Left ventricle myocardium inferior (tissue), 1 donor: ENCODE data around the gene FGD5. TPM values are rescaled to one million over a fixed set of nuclear protein-coding genes. Genes with fewer than 3 reads are reported as not detected.

ENCODE experiments used
- DNase-seq: peaks from one replicate; pipeline ENCODE4 v3.0.0-alpha.2; 2020
- H3K27ac ChIP-seq: fragments of 200-600 bp; replicated peaks from 2 replicates; pipeline ENCODE4 v1.8.0; 2021
- H3K27me3 ChIP-seq: fragments of 200-600 bp; 2 replicates; pipeline ENCODE4 v1.8.0; 2021; ENCODE audit warnings: low read depth
- H3K36me3 ChIP-seq: fragments of 200-600 bp; 2 replicates; pipeline ENCODE4 v1.8.0; 2021
- H3K4me1 ChIP-seq: fragments of 200-600 bp; 2 replicates; pipeline ENCODE4 v1.8.0; 2021
- H3K4me3 ChIP-seq: fragments of 200-600 bp; 2 replicates; pipeline ENCODE4 v1.8.0; 2021; ENCODE audit warnings: mild to moderate bottlenecking, moderate library complexity
- H3K9me3 ChIP-seq: fragments of 200-600 bp; replicated peaks from 2 replicates; pipeline ENCODE4 v1.8.0; 2021
- CTCF ChIP-seq: fragments of 200-600 bp; IDR thresholded peaks from 2 replicates; pipeline ENCODE4 v1.8.0; 2021; ENCODE audit warnings: antibody characterized with exemption, mild to moderate bottlenecking, borderline replicate concordance
- intact Hi-C: fragments of 100-400 bp; cut with micrococcal nuclease; formaldehyde crosslinking; loops from one replicate; pipeline ENCODE4 v1.11.0; 2022
- total RNA-seq: library from RNA; stranded (reverse); fragmentation: NEBNext Ultra II Directional; extraction: Animal tissue kit (Norgen Biotek cat#: 25700); gene quantifications from one replicate; pipeline ENCODE4 v1.2.1, GENCODE V29; 2021
- donor health status: DM: no; HTN: yes; CAD: no; lungs with severe emphysema.

The FGD5 gene
- total RNA-seq, 1 donor from 2014 or later, result 13.9 TPM

- no peak for TF ChIP-seq CTCF
- no peaks in the 10 kb centered on the region for H3K4me1 ChIP-seq
Observed at GRCh38 chr3:14773281-14773680, 45.5 kb upstream of the FGD5 start.

DNA sequence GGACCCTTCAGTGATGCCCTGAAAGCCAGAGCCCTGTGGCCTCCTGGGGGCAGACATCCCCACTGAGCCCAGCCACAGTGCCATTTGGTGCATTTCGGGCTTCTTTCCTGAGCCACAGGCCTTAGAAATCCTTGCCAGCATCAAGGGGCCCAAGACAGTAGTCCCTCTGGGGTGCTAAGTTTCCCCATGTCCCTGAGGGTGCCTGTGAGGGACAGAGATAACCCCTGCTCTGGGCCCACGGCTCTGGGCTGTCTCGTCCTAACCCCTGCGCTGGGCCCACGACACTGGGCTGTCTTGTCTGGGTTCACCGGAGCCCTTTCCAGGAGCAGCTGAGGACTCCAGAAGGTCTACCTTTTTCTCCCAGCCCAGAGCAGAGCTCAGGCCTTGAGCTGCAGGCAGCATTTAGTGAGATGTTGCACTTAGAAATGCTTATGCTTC, 45.1 kb upstream of the FGD5 start:
- H3K27me3 ChIP-seq, result peaks cover 5% of the 10 kb centered on the region
- H3K4me1 ChIP-seq, result no peaks in the 10 kb centered on the region
- no peak overlapping the region for H3K4me3 ChIP-seq
- peaks cover 12% of the 10 kb centered on the region for H3K9me3 ChIP-seq
- no peak overlapping the region for H3K27ac ChIP-seq
- no peaks in the 10 kb centered on the region for H3K36me3 ChIP-seq
- DNase-seq, result no peak
- intact Hi-C loops, result no loop called here
- TF ChIP-seq CTCF, result no peak

More at GRCh38 chr3:14773281-14773680, 45.5 kb upstream of the FGD5 start:
- no peak overlapping the region for H3K27ac ChIP-seq
- no peaks in the 10 kb centered on the region for H3K36me3 ChIP-seq
- no peak for DNase-seq
- intact Hi-C loops, result no loop called here
- peaks cover 7% of the 10 kb centered on the region for H3K9me3 ChIP-seq
- peaks cover 5% of the 10 kb centered on the region for H3K27me3 ChIP-seq
- H3K4me3 ChIP-seq, result no peak overlapping the region

DNA sequence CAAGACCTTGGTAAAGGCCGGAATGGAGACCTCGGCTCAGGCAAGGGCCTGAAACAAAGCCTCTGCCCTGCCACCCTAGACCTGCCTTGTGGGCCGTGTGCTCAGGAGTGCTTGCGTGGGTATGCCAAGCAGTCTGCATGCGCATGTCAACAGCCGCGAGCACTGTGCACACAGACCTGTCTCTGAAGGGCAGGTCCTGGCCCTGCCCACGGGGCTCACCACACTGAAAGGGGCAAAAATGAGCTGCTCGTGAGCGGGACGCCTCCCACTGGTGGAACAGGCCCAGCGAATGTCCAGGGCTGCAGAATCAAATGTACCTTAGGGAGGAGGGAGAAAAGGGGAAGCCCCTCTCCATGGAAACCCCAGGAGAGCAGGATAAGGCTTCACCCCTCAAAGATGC, 44.3 kb upstream of the FGD5 start:
- no peak overlapping the region for H3K4me3 ChIP-seq
- no peaks in the 10 kb centered on the region for H3K36me3 ChIP-seq
- peaks cover 5% of the 10 kb centered on the region for H3K27me3 ChIP-seq
- intact Hi-C loops, result no loop called here
- H3K9me3 ChIP-seq, result peaks cover 19% of the 10 kb centered on the region
- H3K27ac ChIP-seq, result no peak overlapping the region
- TF ChIP-seq CTCF, result no peak
- no peaks in the 10 kb centered on the region for H3K4me1 ChIP-seq
- DNase-seq, result no peak

- peaks cover 23% of the 10 kb centered on the region for H3K9me3 ChIP-seq
- H3K4me3 ChIP-seq, result no peak overlapping the region
- no peak overlapping the region for H3K27ac ChIP-seq
- no peak for TF ChIP-seq CTCF
- no peaks in the 10 kb centered on the region for H3K4me1 ChIP-seq
- H3K27me3 ChIP-seq, result peaks cover 5% of the 10 kb centered on the region
- H3K36me3 ChIP-seq, result no peaks in the 10 kb centered on the region
- no peak for DNase-seq
- intact Hi-C loops, result no loop called here
Observed at GRCh38 chr3:14775011-14775410, 43.8 kb upstream of the FGD5 start.

DNA sequence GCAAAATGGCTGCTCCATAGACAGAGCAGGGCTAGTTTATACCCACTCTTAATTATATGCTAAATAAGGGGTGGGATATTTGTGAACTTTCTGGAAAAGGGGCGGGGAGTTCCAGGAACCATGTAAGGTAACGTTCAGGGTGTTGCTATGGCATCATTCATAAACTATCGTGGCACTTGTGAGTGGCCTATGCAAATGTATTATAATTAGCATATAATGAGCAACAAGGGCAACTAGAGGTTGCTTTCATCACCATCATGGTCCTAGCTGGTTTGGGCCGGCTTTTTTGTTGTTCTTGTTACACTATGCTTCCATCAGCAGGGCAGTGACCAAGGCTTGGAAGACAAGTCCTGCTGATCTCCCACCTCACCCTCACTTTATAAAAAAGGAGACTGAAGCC, 43.2 kb upstream of the FGD5 start:
- no peak for TF ChIP-seq CTCF
- intact Hi-C loops, result no loop called here
- no peak overlapping the region for H3K27ac ChIP-seq

DNA sequence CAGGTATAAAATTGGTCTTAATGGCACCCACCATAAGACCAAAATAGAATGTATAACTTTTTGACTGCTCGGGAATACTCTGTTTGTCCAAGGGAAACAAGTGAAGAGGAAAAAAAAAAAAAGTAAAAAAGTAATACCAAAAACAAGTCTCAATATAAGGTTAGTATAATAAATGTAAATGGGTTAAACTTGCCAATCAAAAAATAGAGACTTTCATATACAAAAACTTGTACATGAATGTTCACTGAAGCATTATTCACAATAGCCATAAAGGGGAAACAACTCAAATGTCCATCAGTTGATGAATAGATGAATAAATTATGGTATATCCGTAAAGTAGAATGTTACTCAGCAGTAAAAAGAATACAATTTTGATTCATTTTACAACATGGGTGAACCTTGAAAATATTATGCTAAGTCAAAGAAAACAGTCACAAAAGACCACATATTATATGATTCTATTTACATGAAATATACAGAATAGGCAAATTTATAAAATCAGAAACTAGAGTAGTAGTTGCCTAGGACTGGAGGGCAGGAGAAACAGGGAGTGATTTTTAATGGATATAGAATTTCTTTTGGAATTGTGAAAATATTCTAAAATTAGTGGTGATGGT, 39.6 kb upstream of the FGD5 start:
- Histone ChIP-seq H3K4me1 (peaks cover 4% of the 10 kb centered on the region), H3K9me3 (peaks cover 23% of the 10 kb centered on the region), H3K27me3 (peaks cover 8% of the 10 kb centered on the region), H3K27ac (no peak overlapping the region), H3K36me3 (no peaks in the 10 kb centered on the region), H3K4me3 (no peak overlapping the region)
- no peak for DNase-seq
- TF ChIP-seq CTCF, result no peak
- intact Hi-C loops, result no loop called here

More for the DNA sequence above, 43.2 kb upstream of the FGD5 start:
- Histone ChIP-seq H3K4me1 (no peaks in the 10 kb centered on the region), H3K27me3 (peaks cover 5% of the 10 kb centered on the region), H3K9me3 (peaks cover 23% of the 10 kb centered on the region), H3K36me3 (no peaks in the 10 kb centered on the region), H3K4me3 (no peak overlapping the region)
- no peak for DNase-seq
